ENCODE measurements around the gene BEAN1.

- TF ChIP-seq POLR2AphosphoS5 (IDR thresholded peaks at IDR 0.05; ENCODE audit: control insufficient read depth, insufficient read depth, low read depth, low read length), result no peak
- no peak for TF ChIP-seq ZNF282 (CRISPR knock-in tag; IDR thresholded peaks at IDR 0.05)
- no peak for TF ChIP-seq KHSRP (IDR thresholded peaks at IDR 0.05)
- no peak for TF ChIP-seq ZNF133 (CRISPR knock-in tag; IDR thresholded peaks at IDR 0.05)
- no peak for TF ChIP-seq TCF3 (CRISPR knock-in tag; IDR thresholded peaks at IDR 0.05)
- no peak for TF ChIP-seq FOXO4 (CRISPR knock-in tag; IDR thresholded peaks at IDR 0.05)
- TF ChIP-seq ZBTB8A (IDR thresholded peaks at IDR 0.05; ENCODE audit: partially characterized antibody), result no peak
- no peak for TF ChIP-seq EP300 (IDR thresholded peaks at IDR 0.05; ENCODE audit: low read length)
- TF ChIP-seq MAFF (IDR thresholded peaks at IDR 0.05; ENCODE audit: low read length), result no peak
Measured at GRCh38 chr16:66479661-66480264, 52.7 kb downstream of the BEAN1 start.

All from K562 (cell line).